Putamen (tissue), 1 donor: ENCODE data around the gene PRCC.
"Not testable (repeated sequence)": the region's sequence is repeated elsewhere in the genome, so short reads cannot be mapped to it uniquely, and the experiment has no call there.

Experiments used
- DNase-seq: peaks from one replicate; pipeline ENCODE4 v3.0.0-alpha.2; 2016; ENCODE audit warnings: low spot score

The PRCC gene

DNA sequence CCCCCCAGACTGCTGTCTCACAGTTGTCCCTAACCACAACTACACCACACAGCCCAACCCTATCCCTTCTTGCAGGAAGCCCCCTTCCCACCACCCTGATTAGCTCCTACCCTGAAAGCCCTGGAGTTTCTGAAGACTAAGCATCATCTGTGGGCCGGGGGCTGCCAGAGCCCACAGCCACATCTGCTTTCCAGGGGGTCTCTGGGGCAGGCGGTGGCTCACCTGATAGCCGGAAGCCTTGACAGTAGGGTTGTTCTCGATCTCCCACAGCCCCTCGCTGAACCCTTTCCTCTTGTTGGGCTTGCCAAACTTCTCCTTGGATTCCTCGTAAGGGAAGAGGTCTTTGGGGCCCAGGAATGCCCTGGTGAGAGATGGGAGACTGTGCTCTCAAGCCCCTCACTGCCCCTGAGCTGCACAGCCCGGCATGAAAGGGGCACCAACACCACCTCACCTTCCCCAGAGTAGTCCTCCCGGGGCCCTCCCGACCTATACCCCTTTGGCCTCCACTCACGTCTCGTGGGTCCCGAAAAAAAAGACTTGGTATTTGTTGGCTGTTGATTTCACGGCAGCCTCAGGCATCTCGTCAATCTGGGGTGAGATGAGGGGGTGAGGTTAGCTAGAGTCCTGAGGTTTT is 22.4 kb upstream of the PRCC start:
- no peak for DNase-seq

- no peak for DNase-seq
Measured at GRCh38 chr1:156745881-156746280, 21.5 kb upstream of the PRCC start.

GRCh38 chr1:156746406-156746727 is 21.0 kb upstream of the PRCC start:
- no peak for DNase-seq

DNA sequence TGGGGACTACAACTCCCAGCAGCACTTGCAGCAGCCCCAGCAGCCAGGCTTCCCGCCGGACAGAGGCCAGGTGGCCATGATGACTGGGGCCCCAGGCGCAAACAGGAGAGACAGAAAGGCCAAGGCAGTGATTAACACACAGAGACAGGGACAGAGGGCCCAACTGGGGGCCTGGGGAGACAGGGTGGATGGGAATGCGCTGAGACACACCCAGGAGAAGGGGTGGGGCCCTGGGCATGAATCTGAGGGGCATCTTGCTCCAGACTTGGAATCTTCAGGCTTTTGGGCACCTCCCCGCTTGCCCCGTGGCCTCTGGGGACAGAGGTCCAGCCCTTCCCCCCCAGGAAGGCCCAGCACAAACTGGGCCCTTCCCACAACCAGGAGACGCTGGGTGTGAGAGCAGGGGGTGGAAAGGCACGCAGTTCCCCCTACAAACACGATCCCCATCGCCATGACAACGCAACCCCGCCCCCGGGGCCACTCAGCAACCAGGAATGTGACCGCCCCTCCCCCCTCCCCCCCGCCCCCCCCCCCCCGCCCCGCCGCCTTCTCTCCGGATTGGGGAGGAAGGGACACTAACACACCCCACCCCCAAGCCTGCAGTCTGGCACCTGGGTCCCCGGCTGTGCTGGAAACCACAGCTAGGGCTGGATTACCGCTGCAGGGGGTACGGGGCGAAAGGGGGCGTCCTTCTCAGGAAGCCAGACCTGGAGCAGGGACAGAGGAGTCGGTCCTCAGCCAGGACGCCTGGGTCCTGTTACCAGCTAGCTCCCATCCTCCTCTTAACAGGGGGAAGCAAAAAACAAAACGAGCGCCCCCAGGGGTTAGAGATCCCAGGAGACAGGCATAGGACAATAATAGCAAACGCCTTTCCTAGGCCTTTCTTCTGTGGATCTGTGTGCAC is 20.4 kb upstream of the PRCC start:
- DNase-seq: peak; percentile 80

GRCh38 chr1:156747742-156748669 is 19.3 kb upstream of the PRCC start:
- no peak for DNase-seq

GRCh38 chr1:156748670-156749418 is 18.5 kb upstream of the PRCC start:
- DNase-seq: no peak

- DNase-seq: no peak
Measured at GRCh38 chr1:156749419-156750118, 17.8 kb upstream of the PRCC start.

DNA sequence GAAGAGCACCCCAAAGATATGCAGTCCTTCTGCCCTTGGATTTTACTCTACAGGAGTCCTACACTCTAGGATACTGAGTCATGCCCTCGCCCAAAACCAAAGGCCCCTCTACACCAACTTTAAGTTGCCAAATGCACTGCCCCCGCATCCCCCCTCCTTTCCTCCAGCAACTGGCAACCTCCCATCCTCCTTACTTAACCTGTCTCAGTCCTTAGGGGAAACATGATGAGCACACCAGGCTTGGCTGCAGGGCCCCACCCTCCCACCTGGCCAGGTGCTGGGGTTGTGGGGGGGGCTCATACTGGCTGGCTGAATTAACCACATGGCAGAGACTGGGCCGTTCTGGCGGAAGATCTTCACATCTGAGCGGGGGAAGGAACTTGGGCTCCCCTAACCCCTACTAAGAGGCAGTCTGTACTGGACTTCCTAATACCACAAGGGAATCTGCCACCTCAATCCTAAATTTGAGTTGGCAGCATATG is 17.1 kb upstream of the PRCC start:
- no peak for DNase-seq

GRCh38 chr1:156750711-156751450 is 16.5 kb upstream of the PRCC start:
- no peak for DNase-seq

DNA sequence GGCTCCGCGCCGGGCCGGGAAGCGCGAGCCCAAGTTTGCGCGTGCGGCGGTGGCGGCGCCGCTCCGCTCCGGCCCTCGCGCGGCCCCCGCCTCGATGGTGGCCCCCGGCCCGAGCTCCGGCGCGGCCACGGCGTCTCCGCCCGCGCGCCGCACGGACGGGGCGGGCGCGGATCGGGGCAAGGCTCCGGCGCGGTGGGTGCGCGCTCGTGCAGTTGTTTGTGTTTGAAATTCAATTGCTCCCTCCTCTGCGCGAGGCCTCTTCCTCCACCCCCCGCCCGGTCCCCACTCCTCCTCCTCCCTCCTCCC is 15.9 kb upstream of the PRCC start, which contains the start of gene HDGF:
HDGF (minus strand) TSS at position 225 of the 306 bp plus-strand sequence. CDS start 246 bp downstream, outside the sequence.
- no peak for DNase-seq

DNA sequence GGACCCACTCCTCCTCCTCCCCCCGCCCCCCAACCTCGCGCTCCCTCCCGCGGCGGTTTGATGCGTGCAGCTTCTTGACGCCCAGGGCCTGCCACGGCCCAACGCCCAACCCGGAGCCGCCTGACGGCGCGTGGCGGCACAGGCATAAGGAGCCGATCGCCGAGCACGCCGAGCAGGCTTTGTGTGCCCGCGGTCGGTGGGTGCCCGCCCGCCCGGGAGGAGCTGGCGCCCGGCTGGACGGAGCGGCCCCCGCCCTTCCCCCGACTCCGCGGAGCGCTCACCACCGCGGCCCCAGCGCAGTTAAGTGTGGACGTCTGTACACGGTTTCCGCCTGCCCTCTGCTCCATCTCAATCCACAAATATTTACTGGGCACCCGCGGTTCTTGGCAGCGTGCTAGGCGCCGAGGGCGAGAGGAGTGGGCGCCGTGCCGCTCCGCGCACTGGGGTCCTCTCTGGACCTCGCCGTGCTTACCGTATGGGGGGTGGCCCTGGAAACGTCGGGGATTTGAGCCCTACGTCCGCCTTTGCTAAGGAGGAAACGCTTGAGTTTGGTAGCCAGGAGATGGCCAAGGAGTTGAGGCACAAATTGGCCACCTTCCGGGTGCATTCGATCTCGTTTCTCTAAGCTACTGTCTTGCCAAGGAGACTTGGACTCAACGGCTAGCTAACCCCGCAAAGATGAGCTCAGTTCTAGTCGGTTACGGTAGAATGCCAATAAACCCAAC is 15.4 kb upstream of the PRCC start:
- peak; percentile 97 for DNase-seq

DNA sequence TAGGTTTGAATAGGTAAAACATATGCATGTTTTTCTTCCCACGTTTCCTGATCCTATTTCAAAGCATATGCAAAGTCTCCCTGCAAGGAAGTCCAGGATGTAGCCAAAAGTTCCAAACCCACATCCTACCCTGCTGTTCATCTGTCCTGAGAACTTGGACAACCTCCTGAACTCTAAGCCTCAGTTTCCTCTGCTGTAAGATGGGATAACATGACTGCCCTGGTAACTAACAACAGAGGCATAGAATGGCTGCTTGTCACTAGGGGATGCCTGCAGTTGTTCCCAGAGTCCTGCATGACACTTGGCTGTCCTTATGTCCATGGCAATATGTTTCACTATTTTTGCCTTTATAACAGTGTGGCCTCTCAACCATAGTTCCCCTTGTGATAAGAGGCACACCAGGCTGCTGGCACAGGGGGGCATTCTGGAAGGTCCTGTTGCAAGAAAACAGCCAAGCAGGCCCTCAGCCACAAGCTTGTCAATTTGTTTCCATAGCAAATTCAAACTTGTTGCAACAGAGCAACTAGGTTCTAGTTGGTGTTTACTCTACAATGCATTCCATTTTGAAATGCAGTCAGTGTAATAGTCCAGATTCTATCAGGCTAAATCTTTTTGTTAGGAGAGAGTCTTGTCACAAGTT is 14.4 kb upstream of the PRCC start:
- DNase-seq: no peak

GRCh38 chr1:156754219-156754618 is 13.1 kb upstream of the PRCC start:
- no peak for DNase-seq

GRCh38 chr1:156755527-156755950 is 11.8 kb upstream of the PRCC start:
- no peak for DNase-seq

DNA sequence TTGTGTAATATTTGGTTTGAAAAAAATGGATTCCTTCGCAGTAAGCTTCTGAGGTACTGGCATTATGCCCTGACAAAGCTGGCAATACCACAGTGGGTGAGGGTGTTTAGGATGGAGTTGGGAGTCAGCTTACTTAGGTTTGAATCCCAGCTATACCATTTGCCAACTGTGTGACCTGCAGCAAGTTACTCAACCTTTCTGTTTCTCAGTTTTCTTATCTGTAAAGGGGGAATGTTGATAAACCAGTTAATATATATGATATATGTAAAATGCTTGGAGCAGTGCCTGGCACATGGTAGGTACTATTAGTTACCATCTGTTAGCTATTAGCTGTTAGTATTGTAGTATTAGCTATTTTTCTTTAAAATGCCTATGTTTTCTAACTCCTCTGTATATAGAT is 11.0 kb upstream of the PRCC start:
- DNase-seq: no peak

DNA sequence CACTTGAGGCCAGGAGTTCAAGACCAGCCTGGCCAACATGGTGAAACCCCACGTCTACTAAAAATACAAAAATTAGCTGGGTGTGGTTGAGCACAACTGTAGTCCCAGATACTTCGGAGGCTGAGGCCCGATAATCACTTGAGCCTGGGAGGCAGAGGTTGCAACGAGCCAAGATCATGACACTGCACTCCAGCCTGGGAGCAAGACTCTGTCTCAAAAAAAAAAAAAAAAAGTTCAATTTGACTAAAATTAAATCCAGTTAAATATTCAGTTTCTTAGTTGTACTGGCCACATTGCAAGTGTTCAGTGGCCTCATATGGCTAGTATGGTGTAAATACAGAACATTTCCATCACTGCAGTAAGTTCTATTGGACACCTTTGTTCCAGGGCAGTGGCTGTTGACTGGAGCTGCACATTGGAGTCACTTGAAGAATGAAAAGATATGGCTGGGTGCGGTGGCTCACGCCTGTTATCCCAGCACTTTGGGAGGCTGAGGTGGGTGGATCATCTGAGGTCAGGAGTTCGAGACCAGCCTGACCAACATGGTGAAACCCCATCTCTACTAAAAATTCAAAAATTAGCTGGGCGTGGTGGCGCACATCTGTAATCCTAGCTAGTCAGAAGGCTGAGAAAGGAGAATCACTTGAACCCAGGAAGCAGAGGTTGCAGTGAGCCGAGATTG is 9.6 kb upstream of the PRCC start:
- not testable (repeated sequence) for DNase-seq

- DNase-seq: no peak
Measured at GRCh38 chr1:156760092-156760795, 7.1 kb upstream of the PRCC start.

- no peak for DNase-seq
Measured at GRCh38 chr1:156760796-156761104, 6.6 kb upstream of the PRCC start.
